A673 (cell line): ENCODE results near the gene EPHB2. TPM values are rescaled to one million over a fixed set of nuclear protein-coding genes. Genes with fewer than 3 reads are reported as not detected.

Experiments used
- BruUV-seq: library from RNA; stranded (reverse); fragments of 400-500 nt; replicated peaks from 2 replicates; lab custom pipeline; 2021; lab: Mats Ljungman, UMichigan
- CTCF ChIA-PET: fragments of 300-600 bp; sonication (Branson Sonifier 250); formaldehyde crosslinking; loops from one replicate; lab custom pipeline; 2022; ENCODE audit warnings: antibody characterized with exemption; lab: Charles Lee
- POLR2A ChIA-PET: fragments of 300-600 bp; sonication (Branson Sonifier 250); formaldehyde crosslinking; loops from one replicate; lab custom pipeline; 2022; ENCODE audit warnings: antibody characterized with exemption; ENCODE audit not compliant: low non-redundant PET; lab: Charles Lee
- DNase-seq: peaks from one replicate; pipeline ENCODE4 v3.0.0-alpha.2; 2015; ENCODE audit warnings: low spot score
- H3K27ac ChIP-seq: fragments of 200-600 bp; sonication (generic); 2 replicates; pipeline ENCODE4 v1.5.1; 2016; ENCODE audit warnings: mixed run types, low read depth, mild to moderate bottlenecking, mixed read lengths, antibody characterized with exemption, low read length; ENCODE audit not compliant: poor library complexity, severe bottlenecking
- H3K27me3 ChIP-seq: fragments of 200-600 bp; sonication (generic); replicated peaks from 2 replicates; pipeline ENCODE4 v1.6.1; 2017; ENCODE audit warnings: mixed run types, low read depth, mild to moderate bottlenecking, mixed read lengths, antibody characterized with exemption, low read length; ENCODE audit not compliant: insufficient read depth, poor library complexity
- H3K36me3 ChIP-seq: fragments of 200-600 bp; sonication (generic); 2 replicates; pipeline ENCODE4 v1.6.1; 2016; ENCODE audit warnings: mixed run types, mild to moderate bottlenecking, mixed read lengths, antibody characterized with exemption, low read length; ENCODE audit not compliant: insufficient read depth, poor library complexity, severe bottlenecking
- H3K4me1 ChIP-seq: fragments of 200-600 bp; sonication (generic); 2 replicates; pipeline ENCODE4 v1.6.1; 2017; ENCODE audit warnings: mixed run types, mild to moderate bottlenecking, mixed read lengths, antibody characterized with exemption, low read length; ENCODE audit not compliant: insufficient read depth, poor library complexity, severe bottlenecking
- H3K4me3 ChIP-seq: fragments of 200-600 bp; sonication (generic); 2 replicates; pipeline ENCODE4 v1.5.1; 2016; ENCODE audit warnings: low read depth, mixed run types, mild to moderate bottlenecking, mixed read lengths, low read length; ENCODE audit not compliant: poor library complexity, severe bottlenecking
- H3K9me3 ChIP-seq: fragments of 200-600 bp; sonication (generic); 2 replicates; pipeline ENCODE4 v1.6.1; 2016; ENCODE audit warnings: mixed run types, low read depth, mild to moderate bottlenecking, mixed read lengths, antibody characterized with exemption, low read length; ENCODE audit not compliant: poor library complexity, severe bottlenecking
- CTCF ChIP-seq: fragments of 300-800, 200-600 bp; sonication (generic); conservative IDR thresholded peaks from 2 replicates; pipeline ENCODE4 v1.5.1; 2017; ENCODE audit warnings: low read depth, mild to moderate bottlenecking, antibody characterized with exemption, low read length, moderate library complexity, mixed read lengths
- EZH2 ChIP-seq: fragments of 200-600 bp; sonication (generic); IDR thresholded peaks from 2 replicates; pipeline ENCODE4 v1.6.1; 2017; ENCODE audit warnings: borderline replicate concordance, low read depth, mild to moderate bottlenecking, mixed read lengths, antibody characterized with exemption, low read length; ENCODE audit not compliant: poor library complexity, severe bottlenecking
- intact Hi-C: fragments of 100-400 bp; cut with micrococcal nuclease; formaldehyde crosslinking; loops from one replicate; pipeline ENCODE4 v1.10.0; 2022; ENCODE audit not compliant: unreplicated experiment
- total RNA-seq: library from RNA; stranded (reverse); gene quantifications from 2 replicates; pipeline ENCODE4 v1.2.3, GENCODE V29; 2021

The EPHB2 gene
- total RNA-seq, 1 experiment from 2014 or later, result 10.4 TPM

GRCh38 chr1:22849770-22850169 lies 139.1 kb downstream of the EPHB2 start:
- POLR2A ChIA-PET, result no interaction called here
- TF ChIP-seq EZH2 (no peak), CTCF (no peak)

GRCh38 chr1:22850281-22850680 lies 139.6 kb downstream of the EPHB2 start:
- intact Hi-C loops, result no loop called here
- ChIA-PET POLR2A (no interaction called here), CTCF (no interaction called here)
- Histone ChIP-seq H3K4me1 (no peaks in the 10 kb centered on the region), H3K36me3 (no peaks in the 10 kb centered on the region), H3K9me3 (no peaks in the 10 kb centered on the region), H3K27me3 (no peaks in the 10 kb centered on the region), H3K27ac (no peak overlapping the region), H3K4me3 (no peak overlapping the region)
- DNase-seq, result no peak
- no peak for TF ChIP-seq EZH2
- TF ChIP-seq CTCF, result no peak
- no TSS peak for BruUV-seq

More at GRCh38 chr1:22849770-22850169, 139.1 kb downstream of the EPHB2 start:
- Histone ChIP-seq H3K9me3 (no peaks in the 10 kb centered on the region), H3K4me1 (no peaks in the 10 kb centered on the region), H3K36me3 (no peaks in the 10 kb centered on the region), H3K27ac (no peak overlapping the region), H3K4me3 (no peak overlapping the region), H3K27me3 (no peaks in the 10 kb centered on the region)
- intact Hi-C loops, result no loop called here
- CTCF ChIA-PET, result no interaction called here
- no peak for DNase-seq
- no TSS peak for BruUV-seq

DNA sequence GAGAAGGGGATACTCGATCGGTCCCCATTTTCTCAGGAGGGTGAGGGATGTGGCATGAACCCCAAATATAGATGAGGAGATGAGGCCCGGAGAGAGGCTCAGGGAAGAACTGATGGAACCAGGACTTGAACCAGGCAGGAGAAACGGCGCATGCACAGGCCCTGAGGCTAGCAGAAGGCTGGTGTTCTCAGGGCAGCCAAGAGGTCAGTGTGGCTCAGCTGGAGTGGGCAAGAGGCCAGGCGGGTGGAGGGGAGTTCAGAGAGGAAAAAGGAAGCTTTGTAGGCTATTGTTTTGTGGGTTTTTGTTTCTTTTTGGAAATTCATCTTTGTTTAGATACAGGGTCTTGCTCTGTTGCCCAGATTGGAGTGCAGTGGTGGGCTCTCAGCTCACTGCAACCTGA lies 140.0 kb downstream of the EPHB2 start:
- no peak overlapping the region for H3K27ac ChIP-seq
- CTCF ChIA-PET, result no interaction called here

More for the DNA sequence above, 140.0 kb downstream of the EPHB2 start:
- no peaks in the 10 kb centered on the region for H3K36me3 ChIP-seq
- no peaks in the 10 kb centered on the region for H3K9me3 ChIP-seq
- TF ChIP-seq EZH2 (no peak), CTCF (no peak)
- POLR2A ChIA-PET, result no interaction called here
- no peaks in the 10 kb centered on the region for H3K27me3 ChIP-seq
- intact Hi-C loops, result no loop called here
- no peak overlapping the region for H3K4me3 ChIP-seq
- H3K4me1 ChIP-seq, result no peaks in the 10 kb centered on the region
- DNase-seq, result no peak
- no TSS peak for BruUV-seq
